ENCODE results near the gene ZMIZ1. TPM values are rescaled to one million over a fixed set of nuclear protein-coding genes. Genes with fewer than 3 reads are reported as not detected.

ZMIZ1 gene
- polyA plus RNA-seq, 3 donors, result 3.3 to 64.6 (median 8.9) TPM

- Histone ChIP-seq H3K4me1 (ENCODE audit: control insufficient read depth in 1 of 2, insufficient read depth in 2 of 2, low read length in 2 of 2) (no peaks in the 10 kb centered on the region), H3K27ac (ENCODE audit: low read depth in 1 of 2, low read length in 2 of 2) (peak overlapping the region in 1 of 2 donors; percentile 22)
- 97% methylated on average over 6 of the region's 8 CpGs for WGBS (ENCODE audit: insufficient coverage)
Measured at GRCh38 chr10:79201706-79202105, 132.9 kb downstream of the ZMIZ1 start.

More at GRCh38 chr10:79201706-79202105, 132.9 kb downstream of the ZMIZ1 start:
- TF ChIP-seq CTCF (IDR thresholded peaks at IDR 0.05), result no peak
- no peaks in the 10 kb centered on the region for H3K9me3 Mint-ChIP-seq
- H4K20me1 ChIP-seq (ENCODE audit: insufficient read depth, low read length), result peaks cover 95% of the 10 kb centered on the region
- no peak for DNase-seq
- intact Hi-C loops (cut with micrococcal nuclease), result loop anchor here in 1 of 2 donors (5.0 kb wide), 1 partner anchor 964 kb away; no protein-coding TSS in a partner anchor
- H3K4me1 Mint-ChIP-seq, result no peaks in the 10 kb centered on the region
- H3K4me2 ChIP-seq (replicated peaks; ENCODE audit: extremely low read depth, low read length, poor library complexity, severe bottlenecking), result no peak overlapping the region
- no peak overlapping the region for H3K4me3 Mint-ChIP-seq
- H2AFZ ChIP-seq (ENCODE audit: insufficient read depth, low read depth, low read length, poor library complexity, severe bottlenecking), result no peak overlapping the region
- H3K9ac ChIP-seq (ENCODE audit: insufficient read depth, low read length, poor library complexity, severe bottlenecking), result no peak overlapping the region
- H3K4me3 ChIP-seq (replicated peaks in 1 of 3; ENCODE audit: low read depth in 2 of 3, low read length in 3 of 3), result no peak overlapping the region
- H3K9me3 ChIP-seq (replicated peaks in 1 of 2; ENCODE audit: control insufficient read depth in 1 of 2, insufficient read depth in 1 of 2, low read length in 2 of 2), result no peaks in the 10 kb centered on the region
- peak overlapping the region in 1 of 7 donors; percentile 54 for H3K27ac Mint-ChIP-seq
- no peaks in the 10 kb centered on the region for H3K27me3 ChIP-seq (ENCODE audit: control insufficient read depth in 2 of 2, insufficient read depth in 2 of 2, low read length in 2 of 2)
- H3K27me3 Mint-ChIP-seq (ENCODE audit: low read depth in 3 of 3), result peaks cover 0 to 6% (median 1%) of the 10 kb centered on the region in 3 donors
- H3K36me3 ChIP-seq (replicated peaks in 1 of 2; ENCODE audit: control insufficient read depth in 1 of 2, insufficient read depth in 2 of 2, low read length in 2 of 2), result peaks cover 53 to 79% of the 10 kb centered on the region in 2 donors
- peaks cover 4% of the 10 kb centered on the region for H3K79me2 ChIP-seq (ENCODE audit: insufficient read depth, low read length)
- peaks cover 53 to 83% of the 10 kb centered on the region in 2 donors for H3K36me3 Mint-ChIP-seq
